SK-N-SH treated with all-trans-retinoic acid at 6 μM for 48 hours (cell line): Measurements from ENCODE around the gene TOMM34.
A peak's percentile ranks its signal among the peaks of the same experiment; 100 is the strongest.

Source experiments
- ATAC-seq: fragments of 200-7000 bp; cut with Tn5 transposase; 3 replicates; pipeline ENCODE4 v1.9.1; 2020; ENCODE audit warnings: mild to moderate bottlenecking, moderate library complexity
- ARNTL ChIP-seq: fragments of 450-650 bp; formaldehyde crosslinking; IDR thresholded peaks from 2 replicates; pipeline ENCODE4 v1.5.0; 2020; ENCODE audit warnings: low read depth, mild to moderate bottlenecking, moderate library complexity, borderline replicate concordance
- BACH2 ChIP-seq: fragments of 250-450 bp; sonication (Bioruptor Pico); IDR thresholded peaks from 2 replicates; pipeline ENCODE4 v1.9.0; 2021; ENCODE audit warnings: mild to moderate bottlenecking, borderline replicate concordance
- CREB5 ChIP-seq: fragments of 250-450 bp; sonication (Bioruptor Pico); IDR thresholded peaks from 2 replicates; pipeline ENCODE4 v1.5.1; 2020; ENCODE audit warnings: low read depth, mild to moderate bottlenecking, moderate library complexity
- CSDC2 ChIP-seq: fragments of 250-450 bp; sonication (Bioruptor Pico); IDR thresholded peaks from 2 replicates; pipeline ENCODE4 v1.5.0; 2020; ENCODE audit warnings: mild to moderate bottlenecking, moderate library complexity
- CSRNP3 ChIP-seq: fragments of 250-450 bp; sonication (Bioruptor Pico); IDR thresholded peaks from 2 replicates; pipeline ENCODE4 v1.5.1; 2021; ENCODE audit warnings: mild to moderate bottlenecking, moderate library complexity
- ESRRG ChIP-seq: fragments of 250-450 bp; sonication (Bioruptor Pico); IDR thresholded peaks from 2 replicates; pipeline ENCODE4 v1.6.1; 2021; ENCODE audit warnings: mild to moderate bottlenecking
- GLIS3 ChIP-seq: fragments of 250-450 bp; sonication (Bioruptor Pico); IDR thresholded peaks from 2 replicates; pipeline ENCODE4 v1.5.0; 2020; ENCODE audit warnings: mild to moderate bottlenecking, moderate library complexity
- ISL1 ChIP-seq: fragments of 250-450 bp; sonication (Bioruptor Pico); IDR thresholded peaks from 2 replicates; pipeline ENCODE4 v2.1.2; 2022; ENCODE audit warnings: mild to moderate bottlenecking, moderate library complexity
- OSR1 ChIP-seq: fragments of 250-450 bp; sonication (Bioruptor Pico); IDR thresholded peaks from 2 replicates; pipeline ENCODE4 v1.8.0; 2022; ENCODE audit warnings: moderate library complexity, mild to moderate bottlenecking, inconsistent platforms
- PATZ1 ChIP-seq: fragments of 250-450 bp; sonication (Bioruptor Pico); IDR thresholded peaks from 2 replicates; pipeline ENCODE4 v1.8.0; 2020; ENCODE audit warnings: mild to moderate bottlenecking, moderate library complexity, borderline replicate concordance
- POU6F1 ChIP-seq: fragments of 250-450 bp; sonication (Bioruptor Pico); IDR thresholded peaks from 2 replicates; pipeline ENCODE4 v1.8.0; 2021; ENCODE audit warnings: low read depth, mild to moderate bottlenecking, moderate library complexity, borderline replicate concordance
- PPARA ChIP-seq: fragments of 250-450 bp; sonication (Bioruptor Pico); IDR thresholded peaks from 2 replicates; pipeline ENCODE4 v1.5.0; 2020; ENCODE audit warnings: mild to moderate bottlenecking, borderline replicate concordance
- RARB ChIP-seq: fragments of 250-450 bp; sonication (Bioruptor Pico); IDR thresholded peaks from 2 replicates; pipeline ENCODE4 v1.8.0; 2021; ENCODE audit warnings: mild to moderate bottlenecking, moderate library complexity
- SNAI2 ChIP-seq: fragments of 250-450 bp; sonication (Bioruptor Pico); IDR thresholded peaks from 2 replicates; pipeline ENCODE4 v1.5.0; 2020; ENCODE audit warnings: mild to moderate bottlenecking, moderate library complexity
- TCF4 ChIP-seq: fragments of 250-450 bp; sonication (Bioruptor Pico); IDR thresholded peaks from 2 replicates; pipeline ENCODE4 v1.8.0; 2021; ENCODE audit warnings: mild to moderate bottlenecking, moderate library complexity, borderline replicate concordance
- TSHZ2 ChIP-seq: fragments of 250-450 bp; sonication (Bioruptor Pico); IDR thresholded peaks from 2 replicates; pipeline ENCODE4 v1.5.0; 2020; ENCODE audit warnings: mild to moderate bottlenecking, moderate library complexity
- ZFP3 ChIP-seq: fragments of 250-450 bp; sonication (Bioruptor Pico); IDR thresholded peaks from 2 replicates; pipeline ENCODE4 v1.5.0; 2020; ENCODE audit warnings: mild to moderate bottlenecking, moderate library complexity
- ZFP30 ChIP-seq: fragments of 450-650 bp; formaldehyde crosslinking; IDR thresholded peaks from 2 replicates; pipeline ENCODE4 v1.5.0; 2022; ENCODE audit warnings: mild to moderate bottlenecking, moderate library complexity
- ZNF565 ChIP-seq: fragments of 450-650 bp; formaldehyde crosslinking; conservative IDR thresholded peaks from 2 replicates; pipeline ENCODE4 v1.5.0; 2020; ENCODE audit warnings: low read depth, mild to moderate bottlenecking, moderate library complexity
- ZNF70 ChIP-seq: fragments of 450-650 bp; formaldehyde crosslinking; IDR thresholded peaks from 2 replicates; pipeline ENCODE4 v1.5.0; 2020; ENCODE audit warnings: mild to moderate bottlenecking, moderate library complexity
- ZNF8 ChIP-seq: fragments of 450-650 bp; formaldehyde crosslinking; IDR thresholded peaks from 2 replicates; pipeline ENCODE4 v1.5.0; 2020; ENCODE audit warnings: mild to moderate bottlenecking, moderate library complexity

Gene TOMM34

GRCh38 chr20:44901974-44902373 lies 58.2 kb downstream of the TOMM34 start:
- TF ChIP-seq ZFP30 = no peak
- no peak for TF ChIP-seq OSR1
- no peak for TF ChIP-seq TCF4
- no peak for TF ChIP-seq GLIS3
- no peak for TF ChIP-seq ZFP3
- no peak for TF ChIP-seq SNAI2
- no peak for TF ChIP-seq ZNF70
- no peak for TF ChIP-seq ZNF8 (CRISPR knock-in tag)
- TF ChIP-seq BACH2 (CRISPR knock-in tag) = no peak
- no peak for TF ChIP-seq PATZ1 (CRISPR knock-in tag)
- peak; percentile 53; the same call in 1 of the 3 replicates for ATAC-seq

- TF ChIP-seq ARNTL (CRISPR knock-in tag) = no peak
- TF ChIP-seq, all 23 proteins: peak for 0
- no peak; the same call in 2 of the 3 replicates for ATAC-seq
These were observed 59.9 kb downstream of the TOMM34 start for GRCh38 chr20:44900231-44900854.

GRCh38 chr20:44897133-44897532 lies 63.1 kb downstream of the TOMM34 start:
- ATAC-seq = no peak
- TF ChIP-seq CSRNP3 (CRISPR knock-in tag) = no peak
- no peak for TF ChIP-seq PATZ1 (CRISPR knock-in tag)
- TF ChIP-seq ISL1 = no peak
- no peak for TF ChIP-seq ARNTL (CRISPR knock-in tag)
- TF ChIP-seq CREB5 (CRISPR knock-in tag) = no peak
- TF ChIP-seq OSR1 = no peak
- TF ChIP-seq PPARA (CRISPR knock-in tag) = no peak
- TF ChIP-seq RARB (CRISPR knock-in tag) = no peak
- no peak for TF ChIP-seq TCF4
- no peak for TF ChIP-seq CSDC2 (CRISPR knock-in tag)
- TF ChIP-seq BACH2 (CRISPR knock-in tag) = no peak
- no peak for TF ChIP-seq ZFP30
- no peak for TF ChIP-seq ZNF565
- no peak for TF ChIP-seq SNAI2

GRCh38 chr20:44896583-44896982 lies 63.6 kb downstream of the TOMM34 start:
- ATAC-seq = no peak
- TF ChIP-seq ISL1 = no peak
- TF ChIP-seq ZNF70 = no peak
- TF ChIP-seq ESRRG (CRISPR knock-in tag) = no peak
- no peak for TF ChIP-seq POU6F1 (CRISPR knock-in tag)
- TF ChIP-seq CSRNP3 (CRISPR knock-in tag) = no peak
- TF ChIP-seq CREB5 (CRISPR knock-in tag) = no peak
- no peak for TF ChIP-seq GLIS3
- TF ChIP-seq TCF4 = no peak
- no peak for TF ChIP-seq BACH2 (CRISPR knock-in tag)
- no peak for TF ChIP-seq RARB (CRISPR knock-in tag)
- no peak for TF ChIP-seq TSHZ2 (CRISPR knock-in tag)
- TF ChIP-seq ZNF565 = no peak
- no peak for TF ChIP-seq SNAI2
- TF ChIP-seq OSR1 = no peak
